Cardiac muscle cell (in vitro differentiated cells and primary cell): ENCODE data around the gene TMEM240. TPM values are rescaled to one million over a fixed set of nuclear protein-coding genes. Genes with fewer than 3 reads are reported as not detected.
A peak's percentile ranks its signal among the peaks of the same experiment; 100 is the strongest.

Experiments used
- DNase-seq, 2 donors: peaks; one replicate each; pipeline versions ENCODE4 v3.0.0 to v3.0.0-alpha.2; 2010 to 2017; ENCODE audit warnings: low read depth in 1 of 2, low spot score in 1 of 2
- H3K27ac ChIP-seq: fragments of 200-600 bp; sonication (generic); 2 replicates; pipeline ENCODE4 v1.5.1; 2016
- H3K27me3 ChIP-seq: fragments of 200-600 bp; sonication (generic); 2 replicates; pipeline ENCODE4 v1.6.0; 2016; ENCODE audit warnings: control low read depth
- H3K36me3 ChIP-seq: fragments of 200-600 bp; sonication (generic); 2 replicates; pipeline ENCODE4 v1.5.1; 2016; ENCODE audit warnings: control low read depth
- H3K4me1 ChIP-seq: fragments of 200-600 bp; sonication (generic); 2 replicates; pipeline ENCODE4 v1.8.1; 2017; ENCODE audit warnings: low read depth, mild to moderate bottlenecking, mixed run types
- H3K4me3 ChIP-seq: fragments of 200-600 bp; sonication (generic); 2 replicates; pipeline ENCODE4 v1.5.1; 2016; ENCODE audit warnings: mild to moderate bottlenecking
- H3K9me3 ChIP-seq: fragments of 200-600 bp; sonication (generic); 2 replicates; pipeline ENCODE4 v1.5.1; 2017; ENCODE audit warnings: low read depth, mild to moderate bottlenecking, control low read depth
- polyA plus RNA-seq: library from polyadenylated mRNA; unstranded; fragments of >200 nt; fragmentation: Nextera tagmentation; extraction: Ambion mirVana; gene quantifications from 2 replicates; pipeline ENCODE4 v1.2.1, GENCODE V29; 2016
- total RNA-seq: library from RNA; depleted of rRNA; stranded (reverse); fragments of >200 nt; gene quantifications from 2 replicates; pipeline ENCODE4 v1.2.3, GENCODE V29; 2016
- TF ChIP-seq, protein P1 (sequence below): IDR thresholded peaks from 2 replicates; pipeline ENCODE4 v1.5.1; 2012; ENCODE audit warnings: low read depth, mild to moderate bottlenecking, low read length

TMEM240 gene
- total and polyA plus RNA-seq, 2 experiments from 2014 or later: 6.2 to 26.0 TPM

GRCh38 chr1:1574721-1575537 lies 34.5 kb upstream of the TMEM240 start, which contains the start of gene SSU72:
Gene SSU72 (minus strand): TSS chr1:1574863. CDS start chr1:1574557, 306 bp downstream.
- TF ChIP-seq, protein P1, sequence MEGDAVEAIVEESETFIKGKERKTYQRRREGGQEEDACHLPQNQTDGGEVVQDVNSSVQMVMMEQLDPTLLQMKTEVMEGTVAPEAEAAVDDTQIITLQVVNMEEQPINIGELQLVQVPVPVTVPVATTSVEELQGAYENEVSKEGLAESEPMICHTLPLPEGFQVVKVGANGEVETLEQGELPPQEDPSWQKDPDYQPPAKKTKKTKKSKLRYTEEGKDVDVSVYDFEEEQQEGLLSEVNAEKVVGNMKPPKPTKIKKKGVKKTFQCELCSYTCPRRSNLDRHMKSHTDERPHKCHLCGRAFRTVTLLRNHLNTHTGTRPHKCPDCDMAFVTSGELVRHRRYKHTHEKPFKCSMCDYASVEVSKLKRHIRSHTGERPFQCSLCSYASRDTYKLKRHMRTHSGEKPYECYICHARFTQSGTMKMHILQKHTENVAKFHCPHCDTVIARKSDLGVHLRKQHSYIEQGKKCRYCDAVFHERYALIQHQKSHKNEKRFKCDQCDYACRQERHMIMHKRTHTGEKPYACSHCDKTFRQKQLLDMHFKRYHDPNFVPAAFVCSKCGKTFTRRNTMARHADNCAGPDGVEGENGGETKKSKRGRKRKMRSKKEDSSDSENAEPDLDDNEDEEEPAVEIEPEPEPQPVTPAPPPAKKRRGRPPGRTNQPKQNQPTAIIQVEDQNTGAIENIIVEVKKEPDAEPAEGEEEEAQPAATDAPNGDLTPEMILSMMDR: no peak
- Histone ChIP-seq H3K27me3 (peaks cover 15% of the 10 kb centered on the region), H3K4me3 (peak within 1 kb of the TSS; percentile 91)

DNA sequence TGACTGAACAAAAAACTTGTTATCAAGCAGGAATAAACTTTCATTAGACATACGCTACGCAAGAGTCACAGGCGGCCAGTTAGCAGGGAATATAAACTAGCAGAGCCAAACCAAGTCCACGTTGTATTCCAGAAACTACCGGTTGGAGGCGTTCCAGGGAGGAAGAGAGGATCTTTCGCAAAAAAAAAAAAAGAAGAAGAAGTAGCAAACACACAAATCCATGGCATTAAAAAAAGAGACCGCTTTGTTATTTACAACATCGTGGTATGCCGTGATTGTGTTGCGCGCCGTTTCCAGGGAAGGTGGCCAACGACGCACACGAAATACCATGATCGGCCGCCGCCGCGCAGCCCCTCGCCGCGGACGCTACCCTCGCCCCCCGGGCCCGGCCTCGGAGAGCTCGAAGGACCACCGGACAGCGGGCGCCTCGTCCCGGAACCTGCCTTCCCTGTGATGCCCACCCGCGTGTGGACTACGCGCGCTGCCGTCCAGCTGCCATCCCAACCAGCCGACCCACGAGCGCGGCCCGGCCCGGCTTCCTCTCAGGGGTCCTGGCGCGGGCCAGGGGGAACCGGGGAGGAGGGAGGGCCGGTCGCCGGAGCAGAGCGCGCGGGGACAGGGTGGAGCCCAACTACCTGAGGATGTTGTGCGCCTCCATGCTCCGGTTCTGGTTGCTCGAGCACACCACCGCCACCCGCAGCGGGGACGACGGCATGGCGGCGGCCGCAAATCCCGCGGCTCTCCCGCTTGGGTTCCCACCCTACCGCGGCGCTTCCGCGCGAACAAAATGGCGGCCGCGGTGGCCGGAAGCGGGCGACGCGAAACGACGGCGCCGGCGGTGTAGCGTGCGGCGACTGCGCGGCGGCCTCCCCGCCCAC lies 33.7 kb upstream of the TMEM240 start:
- TF ChIP-seq, protein P1: peak; percentile 18
- Histone ChIP-seq H3K27me3 (peaks cover 11% of the 10 kb centered on the region), H3K9me3 (no peaks in the 10 kb centered on the region), H3K4me1 (peaks cover 4% of the 10 kb centered on the region), H3K36me3 (no peaks in the 10 kb centered on the region), H3K27ac (peak overlapping the region; percentile 98), H3K4me3 (peak overlapping the region; percentile 91)
- DNase-seq: peak; percentile 75 to 83

More at GRCh38 chr1:1574721-1575537, 34.5 kb upstream of the TMEM240 start, which contains the start of gene SSU72:
- peak within 1 kb of the TSS; percentile 98 for H3K27ac ChIP-seq
- no peaks in the 10 kb centered on the region for H3K36me3 ChIP-seq
- H3K4me1 ChIP-seq: peaks cover 4% of the 10 kb centered on the region
- DNase-seq: peak; percentile 94 to 96
- no peaks in the 10 kb centered on the region for H3K9me3 ChIP-seq

- Histone ChIP-seq H3K27me3 (no peaks in the 10 kb centered on the region), H3K36me3 (peaks cover 4% of the 10 kb centered on the region), H3K9me3 (no peaks in the 10 kb centered on the region), H3K4me3 (no peak overlapping the region), H3K27ac (no peak overlapping the region), H3K4me1 (peaks cover 4% of the 10 kb centered on the region)
- no peak for DNase-seq
- TF ChIP-seq, protein P1: no peak
Measured at GRCh38 chr1:1569341-1569740, 28.9 kb upstream of the TMEM240 start.

DNA sequence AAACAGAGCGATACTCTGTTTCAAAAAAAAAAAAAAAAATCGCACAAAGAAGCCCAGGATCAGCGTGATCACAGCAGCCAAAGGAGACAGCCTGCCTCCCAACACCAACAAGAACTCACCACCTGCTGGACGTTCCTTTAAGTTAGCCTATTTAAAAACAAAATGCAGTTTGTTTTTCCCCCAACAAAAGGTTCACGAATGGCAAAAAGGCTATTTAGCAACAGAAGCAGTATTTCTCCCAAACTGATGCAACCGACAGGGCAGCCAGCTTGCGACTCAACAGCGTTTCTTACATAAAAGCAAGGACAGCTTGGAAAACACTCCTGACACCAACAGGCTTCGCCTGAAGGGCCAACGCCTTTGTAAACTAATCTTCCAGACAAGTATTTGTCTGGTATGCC lies 27.5 kb upstream of the TMEM240 start:
- Histone ChIP-seq H3K27me3 (no peaks in the 10 kb centered on the region), H3K4me1 (no peaks in the 10 kb centered on the region), H3K4me3 (no peak overlapping the region), H3K27ac (no peak overlapping the region), H3K36me3 (peaks cover 16% of the 10 kb centered on the region), H3K9me3 (no peaks in the 10 kb centered on the region)
- TF ChIP-seq, protein P1: no peak
- no peak for DNase-seq

GRCh38 chr1:1567152-1567875 lies 26.9 kb upstream of the TMEM240 start:
- Histone ChIP-seq H3K36me3 (peaks cover 21% of the 10 kb centered on the region), H3K4me1 (no peaks in the 10 kb centered on the region), H3K27me3 (no peaks in the 10 kb centered on the region), H3K27ac (peak overlapping the region; percentile 27), H3K4me3 (no peak overlapping the region), H3K9me3 (no peaks in the 10 kb centered on the region)
- no peak for DNase-seq
- TF ChIP-seq, protein P1: no peak
